H9 (cell line): ENCODE measurements around the gene LRMDA. TPM values are rescaled to one million over a fixed set of nuclear protein-coding genes. Genes with fewer than 3 reads are reported as not detected.

Source experiments
- DNase-seq: peaks from one replicate; pipeline ENCODE4 v3.0.0-alpha.2; 2017
- H2AFZ ChIP-seq: one replicate; pipeline ENCODE4 v1.6.1; 2013; ENCODE audit warnings: mild to moderate bottlenecking, low read length, control low read depth, moderate library complexity
- H2AK5ac ChIP-seq: 2 replicates; pipeline ENCODE4 v1.6.1; 2013; ENCODE audit warnings: low read length, control low read depth, mixed read lengths; ENCODE audit not compliant: insufficient read length
- H2BK120ac ChIP-seq: one replicate; pipeline ENCODE4 v1.6.1; 2013; ENCODE audit warnings: low read depth, mild to moderate bottlenecking, low read length, control low read depth, inconsistent platforms; ENCODE audit not compliant: poor library complexity, severe bottlenecking
- H2BK12ac ChIP-seq: 2 replicates; pipeline ENCODE4 v1.6.1; 2013; ENCODE audit warnings: low read length, control low read depth, mixed read lengths, low read depth; ENCODE audit not compliant: insufficient read length
- H2BK15ac ChIP-seq: 2 replicates; pipeline ENCODE4 v1.6.1; 2013; ENCODE audit warnings: low read depth, low read length, control low read depth
- H2BK20ac ChIP-seq: one replicate; pipeline ENCODE4 v1.6.1; 2013; ENCODE audit warnings: low read depth, mild to moderate bottlenecking, low read length, control low read depth, inconsistent platforms; ENCODE audit not compliant: poor library complexity, severe bottlenecking
- H2BK5ac ChIP-seq: 2 replicates; pipeline ENCODE4 v1.6.1; 2013; ENCODE audit warnings: low read length, control low read depth, mixed read lengths; ENCODE audit not compliant: insufficient read length
- H3K14ac ChIP-seq: 2 replicates; pipeline ENCODE4 v1.6.1; 2013; ENCODE audit warnings: low read length, control low read depth; ENCODE audit not compliant: insufficient read depth
- H3K18ac ChIP-seq: 2 replicates; pipeline ENCODE4 v1.6.1; 2013; ENCODE audit warnings: low read depth, mild to moderate bottlenecking, mixed read lengths, low read length, control low read depth; ENCODE audit not compliant: insufficient read length
- H3K23ac ChIP-seq: 2 replicates; pipeline ENCODE4 v1.6.1; 2013; ENCODE audit warnings: low read length, control low read depth, mixed read lengths, low read depth; ENCODE audit not compliant: insufficient read length
- H3K23me2 ChIP-seq: 2 replicates; pipeline ENCODE4 v1.6.1; 2013; ENCODE audit warnings: low read depth, mild to moderate bottlenecking, mixed read lengths, low read length, control low read depth; ENCODE audit not compliant: insufficient read length, poor library complexity, severe bottlenecking
- H3K27ac ChIP-seq: 2 replicates; pipeline ENCODE4 v1.5.1; 2013; ENCODE audit warnings: low read length, control low read depth, mixed read lengths, low read depth; ENCODE audit not compliant: insufficient read length
- H3K27me3 ChIP-seq: 2 replicates; pipeline ENCODE4 v1.6.1; 2013; ENCODE audit warnings: low read length, control low read depth, inconsistent platforms; ENCODE audit not compliant: insufficient read depth
- H3K4ac ChIP-seq: 2 replicates; pipeline ENCODE4 v1.6.1; 2013; ENCODE audit warnings: low read depth, mild to moderate bottlenecking, control low read depth, inconsistent platforms, low read length, moderate library complexity
- H3K4me1 ChIP-seq: 2 replicates; pipeline ENCODE4 v1.6.1; 2013; ENCODE audit warnings: low read length, control low read depth, inconsistent platforms; ENCODE audit not compliant: insufficient read depth
- H3K4me2 ChIP-seq: 2 replicates; pipeline ENCODE4 v1.6.1; 2013; ENCODE audit warnings: low read length, control low read depth, mixed read lengths; ENCODE audit not compliant: insufficient read length, insufficient read depth
- H3K56ac ChIP-seq: 2 replicates; pipeline ENCODE4 v1.6.1; 2013; ENCODE audit warnings: low read depth, mild to moderate bottlenecking, mixed read lengths, low read length, control low read depth; ENCODE audit not compliant: insufficient read length
- H3K79me1 ChIP-seq: 2 replicates; pipeline ENCODE4 v1.6.1; 2013; ENCODE audit warnings: low read depth, mild to moderate bottlenecking, moderate library complexity, low read length, control low read depth, inconsistent platforms; ENCODE audit not compliant: insufficient read depth, poor library complexity, severe bottlenecking
- H3K79me2 ChIP-seq: 2 replicates; pipeline ENCODE4 v1.6.1; 2013; ENCODE audit warnings: low read length, control low read depth, inconsistent platforms; ENCODE audit not compliant: insufficient read depth
- H3K9ac ChIP-seq: 2 replicates; pipeline ENCODE4 v1.6.1; 2013; ENCODE audit warnings: low read length, control low read depth, mixed read lengths; ENCODE audit not compliant: insufficient read length; ENCODE audit errors: extremely low read depth
- H3K9me3 ChIP-seq: one replicate; pipeline ENCODE4 v1.6.1; 2013; ENCODE audit warnings: low read depth, low read length, inconsistent platforms; ENCODE audit not compliant: control insufficient read depth
- H3T11ph ChIP-seq: one replicate; pipeline ENCODE4 v1.6.1; 2013; ENCODE audit warnings: mild to moderate bottlenecking, low read length, control low read depth, inconsistent platforms
- H4K20me1 ChIP-seq: one replicate; pipeline ENCODE4 v1.6.1; 2013; ENCODE audit not compliant: control insufficient read depth, insufficient read length, insufficient read depth
- H4K5ac ChIP-seq: 2 replicates; pipeline ENCODE4 v1.6.1; 2013; ENCODE audit warnings: low read depth, mild to moderate bottlenecking, mixed read lengths, low read length, control low read depth; ENCODE audit not compliant: insufficient read length
- H4K8ac ChIP-seq: replicated peaks from 2 replicates; pipeline ENCODE4 v1.6.1; 2013; ENCODE audit warnings: low read length, control low read depth, mixed read lengths, low read depth; ENCODE audit not compliant: insufficient read length
- H4K91ac ChIP-seq: 2 replicates; pipeline ENCODE4 v1.6.1; 2013; ENCODE audit warnings: low read depth, mild to moderate bottlenecking, moderate library complexity, mixed read lengths, low read length, control low read depth; ENCODE audit not compliant: insufficient read length
- H3K27ac Mint-ChIP-seq, 3 experiments: 2 replicates in 2 of 3; 3 replicates in 1 of 3; pipeline ENCODE4 v1.8.0; 2020 to 2021; ENCODE audit warnings: mixed read lengths in 3 of 3, mild to moderate bottlenecking in 1 of 3, moderate library complexity in 1 of 3
- H3K27me3 Mint-ChIP-seq: 2 replicates; pipeline ENCODE4 v1.8.0; 2021; ENCODE audit warnings: low read depth, mild to moderate bottlenecking, moderate library complexity, mixed read lengths
- H3K36me3 Mint-ChIP-seq, 3 experiments: 2 replicates in 2 of 3; 3 replicates in 1 of 3; pipeline ENCODE4 v1.8.0; 2020 to 2021; ENCODE audit warnings: low read depth in 3 of 3, mixed read lengths in 3 of 3; ENCODE audit not compliant: insufficient read depth in 1 of 3
- H3K4me1 Mint-ChIP-seq, 2 experiments: 2 replicates each; pipeline ENCODE4 v1.8.0; 2020; ENCODE audit warnings: mixed read lengths in 2 of 2
- H3K4me3 Mint-ChIP-seq, 2 experiments: 2 replicates in 1 of 2; 3 replicates in 1 of 2; pipeline ENCODE4 v1.8.0; 2020 to 2021; ENCODE audit warnings: mild to moderate bottlenecking in 2 of 2, mixed read lengths in 2 of 2, moderate library complexity in 1 of 2
- H3K9me3 Mint-ChIP-seq, 2 experiments: 2 replicates in 1 of 2; 3 replicates in 1 of 2; pipeline ENCODE4 v1.8.0; 2020; ENCODE audit warnings: mild to moderate bottlenecking in 2 of 2, mixed read lengths in 2 of 2, moderate library complexity in 1 of 2
- CTCF ChIP-seq: fragments of 200-600 bp; sonication (generic); conservative IDR thresholded peaks from 3 replicates; pipeline ENCODE4 v1.8.0; 2021; ENCODE audit warnings: antibody characterized with exemption, mild to moderate bottlenecking
- WGBS: extraction: QIAGEN DNeasy Blood & Tissue Kit; methylation state at CpG from one replicate; pipeline ENCODE4 v1.1.7; 2013; ENCODE audit warnings: missing lambda C conversion rate, low lambda C conversion rate, mixed read lengths; ENCODE audit not compliant: insufficient read length; ENCODE audit errors: extremely low coverage; 5-methylcytosine and 5-hydroxymethylcytosine counted together
- total RNA-seq: library from RNA; stranded (reverse); gene quantifications from 2 replicates; pipeline ENCODE4 v1.2.1, GENCODE V29; 2021

LRMDA gene
- total RNA-seq, 1 experiment from 2014 or later: 1.8 TPM

- H3K9ac ChIP-seq: no peak overlapping the region
- H3K18ac ChIP-seq: no peak overlapping the region
- no peak overlapping the region for H3K14ac ChIP-seq
- DNase-seq: no peak
- H3K23me2 ChIP-seq: no peaks in the 10 kb centered on the region
- no peak overlapping the region for H2BK120ac ChIP-seq
- no peak overlapping the region for H2BK20ac ChIP-seq
- Mint-ChIP-seq H3K9me3 (no peaks in the 10 kb centered on the region), H3K4me1 (peaks cover 6 to 10% of the 10 kb centered on the region in 2 experiments; a peak in 3 of 4 replicates), H3K27ac (no peak overlapping the region), H3K36me3 (no peaks in the 10 kb centered on the region; a peak in 1 of 7 replicates), H3K27me3 (peaks cover 3% of the 10 kb centered on the region; the same call in 1 of the 2 replicates), H3K4me3 (no peak overlapping the region)
- no peak overlapping the region for H3K23ac ChIP-seq
- H4K20me1 ChIP-seq: no peaks in the 10 kb centered on the region
- H2AK5ac ChIP-seq: no peak overlapping the region
- H3K79me2 ChIP-seq: no peaks in the 10 kb centered on the region
- H2AFZ ChIP-seq: no peak overlapping the region
- H4K8ac ChIP-seq: no peak overlapping the region
- no peak overlapping the region for H2BK12ac ChIP-seq
- no peaks in the 10 kb centered on the region for H3K4me1 ChIP-seq
- no peak overlapping the region for H3K4me2 ChIP-seq
- H3K56ac ChIP-seq: no peak overlapping the region
- no peak overlapping the region for H4K5ac ChIP-seq
- no peaks in the 10 kb centered on the region for H3K9me3 ChIP-seq
- no peak overlapping the region for H3K4ac ChIP-seq
- no peak overlapping the region for H4K91ac ChIP-seq
- WGBS: no CpG with 5 or more reads among the region's 2 CpGs
- TF ChIP-seq CTCF: no peak
- H3T11ph ChIP-seq: no peak overlapping the region
- no peak overlapping the region for H2BK5ac ChIP-seq
- H3K79me1 ChIP-seq: no peaks in the 10 kb centered on the region
- no peak overlapping the region for H2BK15ac ChIP-seq
- H3K27me3 ChIP-seq: no peaks in the 10 kb centered on the region
- no peak overlapping the region for H3K27ac ChIP-seq
Observed at GRCh38 chr10:76546411-76546810, 1115.0 kb downstream of the LRMDA start.
